Endothelial cell of umbilical vein (primary cell): Measurements from ENCODE around the gene GTF3C1. TPM values are rescaled to one million over a fixed set of nuclear protein-coding genes. Genes with fewer than 3 reads are reported as not detected.

Experiments used
- BruUV-seq: library from RNA; stranded (reverse); fragments of 400-500 nt; replicated peaks from 2 replicates; lab custom pipeline; 2021; lab: Mats Ljungman, UMichigan
- CTCF ChIA-PET: fragments of 300-600, 350-600 bp; sonication (Branson Sonifier 250); formaldehyde crosslinking; loops from one replicate; lab custom pipeline; 2021; ENCODE audit warnings: antibody characterized with exemption, inconsistent platforms; lab: Charles Lee
- POLR2A ChIA-PET: fragments of 300-600, 350-600 bp; sonication (Branson Sonifier 250); formaldehyde crosslinking; loops from one replicate; lab custom pipeline; 2021; ENCODE audit warnings: antibody characterized with exemption, inconsistent platforms; lab: Charles Lee
- DNase-seq: peaks from one replicate; pipeline ENCODE4 v3.0.0-alpha.2; 2011; ENCODE audit warnings: low read depth, low spot score
- FAIRE-seq: peaks from 2 replicates; lab custom pipeline; 2011; peaks lifted over from hg19 to GRCh38; lab: Jason Lieb, UNC
- H2AFZ ChIP-seq: 2 replicates; pipeline ENCODE4 v1.6.0; 2012; ENCODE audit warnings: low read depth, low read length, control low read depth, inconsistent platforms
- H3K27ac ChIP-seq: 2 replicates; pipeline ENCODE4 v1.5.1; 2011; ENCODE audit warnings: low read depth, mild to moderate bottlenecking, control low read depth, low read length, moderate library complexity; ENCODE audit not compliant: insufficient read depth
- H3K27me3 ChIP-seq, 2 experiments: 2 replicates each; pipeline versions ENCODE4 v1.6.0 to v1.6.1; 2011; ENCODE audit warnings: low read length in 2 of 2, mixed read lengths in 1 of 2; ENCODE audit not compliant: control insufficient read depth in 2 of 2, insufficient read depth in 2 of 2
- H3K36me3 ChIP-seq, 2 experiments: 2 replicates in 1 of 2; 3 replicates in 1 of 2; pipeline ENCODE4 v1.5.1; 2011; ENCODE audit warnings: low read length in 2 of 2, mild to moderate bottlenecking in 1 of 2, moderate library complexity in 1 of 2; ENCODE audit not compliant: control insufficient read depth in 2 of 2, insufficient read depth in 2 of 2; ENCODE audit errors: extremely low read depth in 1 of 2
- H3K4me1 ChIP-seq: 3 replicates; pipeline ENCODE4 v1.5.1; 2011; ENCODE audit warnings: mild to moderate bottlenecking, low read length; ENCODE audit not compliant: control insufficient read depth, insufficient read depth; ENCODE audit errors: extremely low read depth
- H3K4me2 ChIP-seq: 2 replicates; pipeline ENCODE4 v1.6.1; 2011; ENCODE audit warnings: low read length, control low read depth, mixed read lengths; ENCODE audit not compliant: insufficient read depth
- H3K4me3 ChIP-seq, 3 experiments: fragments of 200-600 bp in 1 of 3; sonication (generic), shearing (Covaris generic) in 1 of 3; replicated peaks in 1 of 3; 2 replicates each; pipeline ENCODE4 v1.5.1; 2011 to 2016; ENCODE audit warnings: control low read depth in 3 of 3, low read length in 3 of 3, mild to moderate bottlenecking in 2 of 3, inconsistent platforms in 1 of 3, low read depth in 1 of 3, moderate library complexity in 1 of 3; ENCODE audit not compliant: insufficient read depth in 1 of 3
- H3K79me2 ChIP-seq: 2 replicates; pipeline ENCODE4 v1.6.0; 2012; ENCODE audit warnings: low read length, inconsistent platforms; ENCODE audit not compliant: control insufficient read depth, insufficient read depth
- H3K9ac ChIP-seq: replicated peaks from 2 replicates; pipeline ENCODE3; 2011; ENCODE audit warnings: low read length, control low read depth; ENCODE audit not compliant: insufficient read depth; ENCODE audit errors: extremely low read depth
- H3K9me1 ChIP-seq: replicated peaks from 3 replicates; pipeline ENCODE4 v1.6.0; 2011; ENCODE audit warnings: mild to moderate bottlenecking, low read length; ENCODE audit not compliant: control insufficient read depth, insufficient read depth; ENCODE audit errors: extremely low read depth
- H3K9me3 ChIP-seq: replicated peaks from 2 replicates; pipeline ENCODE4 v1.5.1; 2012; ENCODE audit warnings: low read length, inconsistent platforms; ENCODE audit not compliant: control insufficient read depth, insufficient read depth
- H4K20me1 ChIP-seq: replicated peaks from 2 replicates; pipeline ENCODE3; 2011; ENCODE audit warnings: mild to moderate bottlenecking, low read length; ENCODE audit not compliant: control insufficient read depth, insufficient read depth; ENCODE audit errors: extremely low read depth
- CTCF ChIP-seq, 2 donors: IDR thresholded peaks; 1 replicate in 1 of 2; 2 replicates in 1 of 2; pipeline ENCODE4 v1.5.1; 2011; ENCODE audit warnings: low read length in 2 of 2, mild to moderate bottlenecking in 2 of 2, moderate library complexity in 2 of 2, control low read depth in 1 of 2, inconsistent platforms in 1 of 2, low read depth in 1 of 2; ENCODE audit not compliant: insufficient read depth in 1 of 2; ENCODE audit errors: extremely low read depth in 1 of 2
- EZH2 ChIP-seq: IDR thresholded peaks from 2 replicates; pipeline ENCODE4 v1.6.1; 2012; ENCODE audit warnings: borderline replicate concordance, low read depth, mild to moderate bottlenecking, moderate library complexity, low read length, inconsistent platforms; ENCODE audit not compliant: severe bottlenecking
- FOS ChIP-seq: IDR thresholded peaks from 2 replicates; pipeline ENCODE4 v1.6.1; 2011; ENCODE audit warnings: mild to moderate bottlenecking, low read length, moderate library complexity, borderline replicate concordance; ENCODE audit not compliant: insufficient read depth
- GATA2 ChIP-seq: IDR thresholded peaks from 2 replicates; pipeline ENCODE4 v1.7.0; 2011; ENCODE audit warnings: low read depth, mild to moderate bottlenecking, moderate library complexity, mixed read lengths, low read length; ENCODE audit not compliant: insufficient read length, insufficient read depth
- JUN ChIP-seq: IDR thresholded peaks from 2 replicates; pipeline ENCODE4 v1.6.1; 2011; ENCODE audit warnings: borderline replicate concordance, low read depth; ENCODE audit not compliant: insufficient read length, insufficient read depth
- MAX ChIP-seq: IDR thresholded peaks from 2 replicates; pipeline ENCODE4 v1.6.1; 2011; ENCODE audit not compliant: insufficient read depth, insufficient read length
- MYC ChIP-seq: IDR thresholded peaks from one replicate; pipeline ENCODE4 v1.6.1; 2011; ENCODE audit warnings: mild to moderate bottlenecking, low read depth, low read length
- POLR2A ChIP-seq: IDR thresholded peaks from 2 replicates; pipeline ENCODE4 v1.6.1; 2012; ENCODE audit warnings: low read depth, mild to moderate bottlenecking, control low read depth, low read length
- POLR2AphosphoS5 ChIP-seq: IDR thresholded peaks from 2 replicates; pipeline ENCODE4 v1.6.1; 2012; ENCODE audit warnings: low read depth, mild to moderate bottlenecking, control low read depth, low read length, moderate library complexity; ENCODE audit not compliant: insufficient read depth
- dilution Hi-C: fragments of 300-500 bp; cut with MboI; formaldehyde crosslinking; loops from one replicate; pipeline ENCODE4 v1.15.0; 2019; ENCODE audit warnings: low sequenced_read_pairs; ENCODE audit not compliant: extremely low pct_ligation_motif_present
- intact Hi-C: fragments of 100-400 bp; cut with micrococcal nuclease; formaldehyde crosslinking; loops from one replicate; pipeline ENCODE4 v1.10.0; 2022
- polyA plus RNA-seq, 4 experiments: library from polyadenylated mRNA; depleted of rRNA in 3 of 4; stranded (reverse) in 3 of 4; unstranded in 1 of 4; fragments of >200 nt; gene quantifications; 2 replicates each; pipeline versions ENCODE4 v1.2.1 to v1.2.3, GENCODE V29; 2011 to 2012; ENCODE audit warnings: missing spikeins in 1 of 4
- total RNA-seq: library from RNA; stranded (reverse); gene quantifications from 2 replicates; pipeline ENCODE4 v1.2.3, GENCODE V29; 2021

The GTF3C1 gene
- total and polyA plus RNA-seq, 2 donors (not counting 3 experiments of a cell fraction or from before 2014, with no cell fraction given), result 58.1 to 86.1 TPM

GRCh38 chr16:27489906-27490305 lies 59.8 kb downstream of the GTF3C1 start:
- no peak overlapping the region for H3K27ac ChIP-seq
- no peaks in the 10 kb centered on the region for H3K27me3 ChIP-seq
- dilution Hi-C loops, result no loop called here
- H3K36me3 ChIP-seq, result peaks cover 18 to 54% of the 10 kb centered on the region in 2 experiments
- TF ChIP-seq POLR2A, result no peak
- TF ChIP-seq FOS, result no peak
- no peak for TF ChIP-seq MYC
- TF ChIP-seq MAX, result no peak
- no peak for TF ChIP-seq GATA2
- no peak for TF ChIP-seq EZH2
- no peak for TF ChIP-seq JUN
- TF ChIP-seq POLR2AphosphoS5, result no peak
- no peak for TF ChIP-seq CTCF (IDR thresholded peaks at IDR 0.05; ENCODE audit: extremely low read depth in 1 of 2, insufficient read depth in 1 of 2, low read depth in 1 of 2, low read length in 2 of 2)
- no peak overlapping the region for H2AFZ ChIP-seq
- no peak overlapping the region for H3K4me3 ChIP-seq
- intact Hi-C loops, result no loop called here
- H3K9ac ChIP-seq, result no peak overlapping the region
- H3K9me3 ChIP-seq, result no peaks in the 10 kb centered on the region
- H3K4me1 ChIP-seq, result peaks cover 15% of the 10 kb centered on the region
- no peaks in the 10 kb centered on the region for H3K9me1 ChIP-seq
- FAIRE-seq, result no peak
- no peak overlapping the region for H3K4me2 ChIP-seq
- H4K20me1 ChIP-seq, result no peaks in the 10 kb centered on the region
- no TSS peak for BruUV-seq
- no peaks in the 10 kb centered on the region for H3K79me2 ChIP-seq
- POLR2A ChIA-PET, result no interaction called here
- DNase-seq, result no peak
- CTCF ChIA-PET, result no interaction called here
